Mucosa of rectum (tissue), 2 donors: ENCODE results near the gene MRAS.

Source experiments
- H3K27ac ChIP-seq, 2 donors: one replicate each; pipeline ENCODE4 v1.7.0; 2013; ENCODE audit warnings: inconsistent platforms in 2 of 2, low read depth in 2 of 2, low read length in 2 of 2
- H3K27me3 ChIP-seq, 2 donors: one replicate each; pipeline ENCODE4 v1.7.0; 2013; ENCODE audit warnings: low read length in 2 of 2; ENCODE audit not compliant: control insufficient read depth in 2 of 2, insufficient read depth in 2 of 2
- H3K36me3 ChIP-seq, 2 donors: one replicate each; pipeline ENCODE4 v1.7.0; 2013; ENCODE audit warnings: low read length in 2 of 2; ENCODE audit not compliant: control insufficient read depth in 2 of 2, insufficient read depth in 2 of 2
- H3K4me1 ChIP-seq, 2 donors: one replicate each; pipeline ENCODE4 v1.7.0; 2013; ENCODE audit warnings: low read length in 2 of 2, mild to moderate bottlenecking in 1 of 2; ENCODE audit not compliant: control insufficient read depth in 2 of 2, insufficient read depth in 2 of 2
- H3K4me3 ChIP-seq, 2 donors: one replicate each; pipeline ENCODE4 v1.7.0; 2013; ENCODE audit warnings: low read length in 2 of 2
- H3K9ac ChIP-seq, 2 donors: one replicate each; pipeline ENCODE4 v1.7.0; 2013; ENCODE audit warnings: low read length in 2 of 2, low read depth in 1 of 2, mild to moderate bottlenecking in 1 of 2
- H3K9me3 ChIP-seq, 2 donors: one replicate each; pipeline ENCODE4 v1.7.0; 2013; ENCODE audit warnings: low read length in 2 of 2; ENCODE audit not compliant: control insufficient read depth in 2 of 2
- donor health status: healthy.
- donor health status: Normal muscosa, but diverticular disease.

The MRAS gene

DNA sequence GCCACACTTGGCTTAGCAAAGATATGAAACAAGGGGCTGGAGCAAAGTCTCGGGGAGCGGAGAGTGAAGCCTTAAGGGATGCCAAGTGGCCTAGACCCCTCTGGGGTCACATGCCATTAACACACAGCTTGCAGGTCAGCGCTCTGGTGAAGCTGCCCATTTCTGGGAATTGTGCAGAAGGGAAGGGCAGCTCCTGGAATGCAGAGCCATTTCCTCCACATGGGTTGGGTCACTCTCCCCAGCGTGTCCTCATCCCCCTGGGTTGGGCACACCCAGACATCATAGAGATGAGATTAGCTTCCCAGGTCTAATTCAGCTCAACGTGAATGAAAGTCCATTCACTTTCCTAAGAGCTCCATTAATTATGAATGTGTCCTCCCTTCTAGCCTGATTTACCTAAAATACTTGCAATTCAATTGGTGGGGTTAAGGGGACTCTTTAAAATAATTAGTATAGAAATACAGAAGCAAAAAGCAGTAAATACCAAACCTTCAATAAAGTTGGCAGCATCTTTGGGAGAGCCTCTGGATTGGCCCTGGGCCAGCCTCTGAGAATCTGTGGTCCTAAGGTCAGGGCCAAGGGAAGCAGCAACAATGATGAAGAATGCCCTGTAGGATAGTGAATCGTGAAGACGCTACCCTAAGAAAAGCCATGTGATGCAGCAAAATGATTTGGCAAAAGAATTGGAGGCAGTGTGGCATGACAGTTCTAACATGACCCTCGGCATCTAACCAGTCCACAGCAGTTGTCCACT lies 17.8 kb downstream of the MRAS start:
- H3K4me1 ChIP-seq, result peaks cover 0 to 2% of the 10 kb centered on the region in 2 donors
- H3K9me3 ChIP-seq, result no peaks in the 10 kb centered on the region
- no peak overlapping the region for H3K9ac ChIP-seq
- no peaks in the 10 kb centered on the region for H3K27me3 ChIP-seq
- H3K27ac ChIP-seq, result no peak overlapping the region
- no peaks in the 10 kb centered on the region for H3K36me3 ChIP-seq
- H3K4me3 ChIP-seq, result no peak overlapping the region

DNA sequence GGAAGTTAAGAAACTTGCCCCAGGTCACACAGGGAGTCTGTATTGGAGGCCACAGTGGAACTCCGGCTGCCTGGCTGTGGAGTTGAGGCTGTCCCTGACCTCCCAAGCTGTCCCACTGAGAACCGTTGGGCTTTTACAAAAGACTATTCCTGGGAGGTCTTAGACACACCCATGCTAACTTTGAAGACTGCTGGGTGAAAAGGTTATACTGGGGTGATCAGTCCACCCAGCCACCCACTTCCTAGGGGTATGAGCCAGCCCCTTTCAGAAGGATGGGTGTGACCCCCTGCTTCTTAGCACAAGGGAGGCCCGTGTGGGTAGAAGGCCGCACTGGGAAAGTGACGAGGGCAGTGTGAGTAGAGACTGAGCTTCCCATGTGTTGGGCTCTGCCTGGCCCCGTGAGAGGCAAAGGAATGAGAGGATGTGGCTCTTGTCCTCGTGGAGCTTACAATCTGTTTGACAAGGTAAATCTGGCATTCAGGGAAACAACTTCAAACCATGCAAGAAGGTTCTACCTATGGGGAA lies 19.0 kb downstream of the MRAS start:
- H3K9ac ChIP-seq, result no peak overlapping the region
- H3K9me3 ChIP-seq, result no peaks in the 10 kb centered on the region
- no peaks in the 10 kb centered on the region for H3K36me3 ChIP-seq
- no peaks in the 10 kb centered on the region for H3K27me3 ChIP-seq
- H3K4me1 ChIP-seq, result peaks cover 0 to 2% of the 10 kb centered on the region in 2 donors
- H3K27ac ChIP-seq, result no peak overlapping the region
- no peak overlapping the region for H3K4me3 ChIP-seq

DNA sequence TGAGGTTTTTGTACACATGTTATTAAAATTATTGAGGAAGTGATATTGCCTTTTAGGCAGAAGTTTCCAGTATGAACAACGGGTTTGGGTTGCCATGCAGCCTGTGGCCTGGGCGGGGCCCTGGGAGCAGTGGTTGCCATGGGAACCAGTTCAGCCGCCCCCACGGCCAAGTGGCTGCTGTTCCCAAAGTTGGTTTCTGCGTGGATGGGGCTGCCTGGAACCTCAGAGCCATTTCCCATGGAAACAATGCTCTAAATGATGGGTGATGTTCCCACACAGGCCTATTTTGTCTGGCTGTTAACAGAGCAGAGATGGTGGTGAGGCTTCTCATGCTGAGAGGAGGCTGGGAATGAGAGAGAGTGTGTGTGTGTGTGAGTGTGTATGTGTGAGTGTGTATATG lies 19.5 kb downstream of the MRAS start:
- H3K27me3 ChIP-seq, result no peaks in the 10 kb centered on the region
- H3K9ac ChIP-seq, result no peak overlapping the region
- H3K27ac ChIP-seq, result no peak overlapping the region
- peaks cover 0 to 2% of the 10 kb centered on the region in 2 donors for H3K4me1 ChIP-seq
- H3K36me3 ChIP-seq, result no peaks in the 10 kb centered on the region
- no peak overlapping the region for H3K4me3 ChIP-seq
- no peaks in the 10 kb centered on the region for H3K9me3 ChIP-seq

GRCh38 chr3:138369151-138369900 lies 20.9 kb downstream of the MRAS start:
- no peaks in the 10 kb centered on the region for H3K36me3 ChIP-seq
- H3K4me3 ChIP-seq, result no peak overlapping the region
- no peak overlapping the region for H3K27ac ChIP-seq
- H3K4me1 ChIP-seq, result peaks cover 0 to 2% of the 10 kb centered on the region in 2 donors
- H3K27me3 ChIP-seq, result no peaks in the 10 kb centered on the region
- H3K9ac ChIP-seq, result no peak overlapping the region
- H3K9me3 ChIP-seq, result no peaks in the 10 kb centered on the region

DNA sequence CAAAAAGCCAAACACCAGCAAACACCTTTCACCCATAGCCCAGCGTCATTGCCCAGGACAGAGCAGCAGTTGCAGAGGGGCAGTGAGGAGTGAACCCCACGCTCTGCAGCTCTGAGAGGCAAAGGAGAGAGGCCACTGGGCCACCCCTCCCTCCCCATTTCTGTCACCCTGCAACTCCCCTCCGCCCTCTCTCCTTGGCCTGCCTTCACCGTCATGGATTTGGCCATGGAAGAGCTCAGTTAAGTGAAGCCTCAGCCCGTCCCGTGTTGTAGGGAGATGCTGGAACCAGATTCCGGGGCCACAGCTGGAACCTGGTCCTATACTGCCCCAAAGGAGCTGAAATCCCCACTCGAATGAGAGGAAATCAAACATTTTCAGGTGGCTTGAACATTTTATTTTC lies 21.9 kb downstream of the MRAS start:
- H3K4me1 ChIP-seq, result peaks cover 0 to 2% of the 10 kb centered on the region in 2 donors
- no peaks in the 10 kb centered on the region for H3K9me3 ChIP-seq
- no peak overlapping the region for H3K9ac ChIP-seq
- no peak overlapping the region for H3K27ac ChIP-seq
- H3K27me3 ChIP-seq, result no peaks in the 10 kb centered on the region
- no peak overlapping the region for H3K4me3 ChIP-seq
- no peaks in the 10 kb centered on the region for H3K36me3 ChIP-seq

GRCh38 chr3:138371070-138371965 lies 22.9 kb downstream of the MRAS start:
- Histone ChIP-seq H3K27ac (no peak overlapping the region), H3K4me1 (peaks cover 0 to 2% of the 10 kb centered on the region in 2 donors), H3K9ac (no peak overlapping the region)

DNA sequence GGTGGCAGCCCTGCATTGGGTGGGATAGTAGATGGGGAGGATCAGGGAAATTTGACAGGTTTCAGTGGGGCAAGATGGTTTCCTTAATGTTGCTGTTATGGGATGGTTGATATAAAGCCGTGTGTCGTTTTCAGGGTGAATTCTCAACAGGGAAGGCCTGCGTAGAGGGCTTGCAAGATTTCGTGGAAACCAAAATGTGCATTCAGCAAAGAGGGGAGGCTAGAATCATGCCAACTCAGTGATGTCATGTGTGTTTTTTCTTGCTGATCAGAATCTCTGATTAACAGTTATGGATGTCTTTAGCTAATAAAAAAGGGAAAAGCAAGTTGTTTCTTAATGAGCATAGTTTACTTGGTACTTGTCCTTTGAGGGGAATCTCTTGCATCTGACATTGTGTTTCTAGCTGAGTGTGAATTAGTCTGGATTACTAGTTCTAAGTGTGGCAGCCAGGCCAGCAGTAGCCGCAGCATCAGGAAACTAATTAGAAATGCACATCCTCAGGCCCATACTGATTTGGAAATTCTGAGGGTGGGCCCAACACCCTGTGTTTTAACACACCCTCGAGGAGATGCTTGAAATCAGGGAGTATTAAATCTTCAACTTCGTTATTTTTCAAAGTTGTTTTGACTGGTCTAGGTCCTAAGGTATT lies 24.8 kb downstream of the MRAS start:
- H3K36me3 ChIP-seq, result no peaks in the 10 kb centered on the region
- H3K9ac ChIP-seq, result no peak overlapping the region
- H3K27me3 ChIP-seq, result no peaks in the 10 kb centered on the region
- no peak overlapping the region for H3K27ac ChIP-seq
- no peaks in the 10 kb centered on the region for H3K9me3 ChIP-seq
- no peaks in the 10 kb centered on the region for H3K4me1 ChIP-seq
- no peak overlapping the region for H3K4me3 ChIP-seq

More at GRCh38 chr3:138371070-138371965, 22.9 kb downstream of the MRAS start:
- Histone ChIP-seq H3K27me3 (no peaks in the 10 kb centered on the region), H3K4me3 (no peak overlapping the region), H3K36me3 (no peaks in the 10 kb centered on the region), H3K9me3 (no peaks in the 10 kb centered on the region)

DNA sequence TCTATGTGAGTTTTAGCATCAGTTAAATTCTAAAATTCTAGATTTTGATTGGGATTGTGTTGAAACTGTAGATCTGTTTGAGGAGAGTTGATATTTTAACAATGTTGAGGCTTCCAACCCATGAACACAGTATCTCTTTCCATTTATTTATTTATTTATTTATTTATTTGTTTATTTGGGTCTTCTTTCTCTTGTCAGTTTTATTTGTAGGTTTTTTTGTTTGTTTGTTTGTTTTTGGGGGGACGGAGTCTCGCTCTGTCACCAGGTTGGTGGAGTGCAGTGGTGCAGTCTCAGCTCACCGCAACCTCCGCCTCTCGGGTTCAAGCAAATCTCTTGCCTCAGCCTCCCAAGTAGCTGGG lies 25.3 kb downstream of the MRAS start:
- no peaks in the 10 kb centered on the region for H3K4me1 ChIP-seq
- H3K27me3 ChIP-seq, result no peaks in the 10 kb centered on the region
- no peaks in the 10 kb centered on the region for H3K9me3 ChIP-seq
- H3K36me3 ChIP-seq, result no peaks in the 10 kb centered on the region
- no peak overlapping the region for H3K9ac ChIP-seq
- H3K27ac ChIP-seq, result no peak overlapping the region
- no peak overlapping the region for H3K4me3 ChIP-seq

- Histone ChIP-seq H3K36me3 (no peaks in the 10 kb centered on the region), H3K27ac (no peak overlapping the region), H3K9ac (no peak overlapping the region), H3K4me1 (no peaks in the 10 kb centered on the region), H3K4me3 (no peak overlapping the region), H3K27me3 (no peaks in the 10 kb centered on the region), H3K9me3 (no peaks in the 10 kb centered on the region)
Measured at GRCh38 chr3:138374573-138375134, 26.3 kb downstream of the MRAS start.
